HepG2 (cell line): ENCODE data around the gene NT5C2. TPM values are rescaled to one million over a fixed set of nuclear protein-coding genes. Genes with fewer than 3 reads are reported as not detected.

Experiments
- AHR ChIP-seq: IDR thresholded peaks from 2 replicates; pipeline ENCODE4 v1.6.1; 2018; ENCODE audit warnings: missing genetic modification reagents, missing compliant biosample characterization
- ARNTL ChIP-seq: sonication (generic); formaldehyde crosslinking; IDR thresholded peaks from 2 replicates; pipeline ENCODE4 v1.4.0; 2020; ENCODE audit warnings: mild to moderate bottlenecking, missing genetic modification reagents
- HNRNPK ChIP-seq: fragments of 200-400 bp; formaldehyde crosslinking; IDR thresholded peaks from 2 replicates; pipeline ENCODE4 v1.6.1; 2018; ENCODE audit warnings: low read length, low read depth, moderate library complexity, mild to moderate bottlenecking; ENCODE audit not compliant: poor library complexity, severe bottlenecking
- KDM1A ChIP-seq: IDR thresholded peaks from 2 replicates; pipeline ENCODE4 v1.6.1; 2016; ENCODE audit warnings: missing compliant biosample characterization
- MAFF ChIP-seq: IDR thresholded peaks from 2 replicates; pipeline ENCODE4 v1.6.1; 2011; ENCODE audit warnings: low read depth, low read length, improper control_type of control experiment
- NFYC ChIP-seq: IDR thresholded peaks from 2 replicates; pipeline ENCODE4 v1.6.1; 2016; ENCODE audit warnings: missing genetic modification reagents, missing compliant biosample characterization
- PHF8 ChIP-seq: sonication (generic); formaldehyde crosslinking; IDR thresholded peaks from 2 replicates; pipeline ENCODE4 v1.5.0; 2020; ENCODE audit warnings: missing genetic modification reagents
- RCOR2 ChIP-seq: IDR thresholded peaks from 2 replicates; pipeline ENCODE4 v1.6.1; 2016; ENCODE audit warnings: missing biosample characterization, missing genetic modification reagents
- SIX1 ChIP-seq: sonication (generic); formaldehyde crosslinking; IDR thresholded peaks from 2 replicates; pipeline ENCODE4 v1.4.0; 2020; ENCODE audit warnings: missing genetic modification reagents, borderline replicate concordance
- SP140L ChIP-seq: sonication (generic); formaldehyde crosslinking; IDR thresholded peaks from 2 replicates; pipeline ENCODE4 v1.4.0; 2020; ENCODE audit warnings: missing genetic modification reagents, borderline replicate concordance
- SUZ12 ChIP-seq: fragments of 150-350 bp; IDR thresholded peaks from 2 replicates; pipeline ENCODE4 v1.6.1; 2014; ENCODE audit warnings: low read depth, low read length
- TAF1 ChIP-seq: sonication (generic); formaldehyde crosslinking; IDR thresholded peaks from 2 replicates; pipeline ENCODE4 v1.4.0; 2020; ENCODE audit warnings: missing genetic modification reagents
- TFAP4 ChIP-seq: sonication (generic); IDR thresholded peaks from 2 replicates; pipeline ENCODE4 v1.6.1; 2016; ENCODE audit warnings: low read depth, borderline replicate concordance
- U2AF1 ChIP-seq: fragments of 200-400 bp; formaldehyde crosslinking; optimal IDR thresholded peaks from 2 replicates; pipeline ENCODE3; 2017; ENCODE audit warnings: mild to moderate bottlenecking, low read depth, low read length
- ZC3H4 ChIP-seq: sonication (generic); formaldehyde crosslinking; IDR thresholded peaks from 2 replicates; pipeline ENCODE4 v1.4.0; 2020; ENCODE audit warnings: missing genetic modification reagents, borderline replicate concordance
- ZNF274 ChIP-seq: sonication (generic); formaldehyde crosslinking; IDR thresholded peaks from 2 replicates; pipeline ENCODE4 v1.5.1; 2020; ENCODE audit warnings: mild to moderate bottlenecking, missing genetic modification reagents
- ZNF570 ChIP-seq: sonication (generic); formaldehyde crosslinking; IDR thresholded peaks from 2 replicates; pipeline ENCODE4 v1.4.0; 2020; ENCODE audit warnings: mild to moderate bottlenecking, missing genetic modification reagents, borderline replicate concordance
- ZNF788 ChIP-seq: sonication (generic); formaldehyde crosslinking; IDR thresholded peaks from 2 replicates; pipeline ENCODE4 v1.5.0; 2020; ENCODE audit warnings: mild to moderate bottlenecking, missing genetic modification reagents, borderline replicate concordance
- ZSCAN12 ChIP-seq: sonication (generic); formaldehyde crosslinking; IDR thresholded peaks from 2 replicates; pipeline ENCODE4 v1.9.0; 2021; ENCODE audit warnings: mild to moderate bottlenecking, missing genetic modification reagents
- ZSCAN25 ChIP-seq: sonication (generic); formaldehyde crosslinking; IDR thresholded peaks from 2 replicates; pipeline ENCODE4 v1.8.0; 2022; ENCODE audit warnings: mild to moderate bottlenecking, missing genetic modification reagents
- polyA plus RNA-seq, 8 experiments: library from polyadenylated mRNA; depleted of rRNA in 3 of 8; stranded (reverse) in 7 of 8; unstranded in 1 of 8; fragments of >200 nt; fragmentation: Illumina TruSeq in 4 of 8; extraction: Trizol in 4 of 8; gene quantifications; 2 replicates each; pipeline versions ENCODE4 v1.2.1 to v1.2.3, GENCODE V29; 2011 to 2016; ENCODE audit warnings: low read depth in 4 of 8, missing spikeins in 1 of 8, mixed read lengths in 1 of 8; ENCODE audit not compliant: insufficient read depth in 1 of 8
- total RNA-seq, 5 experiments: library from RNA; depleted of rRNA; stranded (reverse); fragments of >200 nt; fragmentation: Illumina TruSeq; extraction: Trizol; gene quantifications; 2 replicates each; pipeline ENCODE4 v1.2.3, GENCODE V29; 2016; ENCODE audit warnings: low read depth in 1 of 5
- TF ChIP-seq, protein P1 (sequence below): sonication (generic); formaldehyde crosslinking; IDR thresholded peaks from 2 replicates; pipeline ENCODE4 v1.4.0; 2020; ENCODE audit warnings: missing genetic modification reagents
- TF ChIP-seq, protein P2 (sequence below): IDR thresholded peaks from 2 replicates; pipeline ENCODE4 v1.4.0; 2020; ENCODE audit warnings: mild to moderate bottlenecking, missing genetic modification reagents
- TF ChIP-seq, protein P3 (sequence below): IDR thresholded peaks from 2 replicates; pipeline ENCODE4 v1.6.1; 2016; ENCODE audit warnings: mild to moderate bottlenecking

The NT5C2 gene
- total and polyA plus RNA-seq, 2 of the 13 experiments (the other 11 are each of a cell fraction or from before 2014, with no cell fraction given), result 40.6 to 55.2 TPM

DNA sequence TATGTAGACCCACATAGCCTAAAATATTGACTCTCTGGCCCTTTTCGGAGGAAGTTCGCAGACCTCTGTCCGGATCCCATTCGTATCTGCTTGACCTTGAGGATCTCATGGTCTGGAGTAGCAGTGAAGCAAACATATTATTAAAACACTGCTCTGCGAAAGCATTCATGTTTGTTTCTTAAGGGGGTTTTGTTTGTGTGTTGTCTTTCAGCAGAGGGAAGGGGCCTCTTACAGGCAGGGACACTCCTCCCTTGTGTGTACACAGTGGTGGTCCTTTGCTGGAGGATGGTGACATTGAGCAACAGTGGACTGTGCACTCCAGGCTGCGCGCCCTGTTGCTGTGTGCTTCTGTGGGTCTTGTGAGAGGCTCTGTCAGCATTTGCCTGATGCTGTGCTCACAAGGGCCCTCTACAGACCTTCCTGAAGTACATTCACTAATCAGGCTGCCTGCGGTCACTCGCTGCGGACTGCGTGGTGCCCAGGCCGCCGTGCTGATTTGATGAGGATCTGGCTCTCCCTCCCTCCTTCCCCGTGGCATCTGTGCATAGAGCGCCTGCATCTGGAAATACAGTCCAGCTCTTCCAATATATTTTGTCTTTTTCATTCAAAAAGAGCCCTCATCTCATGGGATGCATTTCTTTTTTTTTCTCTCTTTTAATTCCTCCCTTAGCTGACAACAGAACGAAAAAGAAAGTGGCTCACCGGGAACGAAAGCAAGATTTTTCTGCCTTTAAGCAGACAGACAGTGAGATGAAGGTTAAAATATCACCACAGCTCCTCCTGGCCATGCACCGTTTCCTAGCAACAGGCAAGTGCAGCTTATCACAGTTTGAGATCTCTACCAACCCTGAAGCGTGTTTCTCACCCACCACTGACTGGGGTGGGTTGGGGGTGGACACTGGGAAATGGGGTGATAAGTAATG, 139.2 kb downstream of the NT5C2 start (continued):
- TF ChIP-seq TFAP4 (peak; percentile 82; the same call in 1 of the 2 replicates), ZNF788 (CRISPR knock-in tag) (peak; percentile 98), TAF1 (peak; percentile 37; the same call in 1 of the 2 replicates), ZNF274 (CRISPR knock-in tag) (no peak), U2AF1 (no peak), SIX1 (peak; percentile 79; the same call in 1 of the 2 replicates), HNRNPK (no peak), SUZ12 (no peak), AHR (peak; percentile 87; the same call in 1 of the 2 replicates), KDM1A (peak; percentile 96), RCOR2 (peak; percentile 94), NFYC (CRISPR knock-in tag) (peak; percentile 61), SP140L (CRISPR knock-in tag) (no peak), ARNTL (CRISPR knock-in tag) (peak; percentile 77; the same call in 1 of the 2 replicates), ZSCAN25 (no peak), ZSCAN12 (CRISPR knock-in tag) (no peak), PHF8 (CRISPR knock-in tag) (peak; percentile 48; the same call in 1 of the 2 replicates), ZC3H4 (CRISPR knock-in tag) (peak; percentile 68; the same call in 1 of the 2 replicates), ZNF570 (no peak), MAFF (peak; percentile 61; the same call in 1 of the 2 replicates)
- TF ChIP-seq, protein P1, sequence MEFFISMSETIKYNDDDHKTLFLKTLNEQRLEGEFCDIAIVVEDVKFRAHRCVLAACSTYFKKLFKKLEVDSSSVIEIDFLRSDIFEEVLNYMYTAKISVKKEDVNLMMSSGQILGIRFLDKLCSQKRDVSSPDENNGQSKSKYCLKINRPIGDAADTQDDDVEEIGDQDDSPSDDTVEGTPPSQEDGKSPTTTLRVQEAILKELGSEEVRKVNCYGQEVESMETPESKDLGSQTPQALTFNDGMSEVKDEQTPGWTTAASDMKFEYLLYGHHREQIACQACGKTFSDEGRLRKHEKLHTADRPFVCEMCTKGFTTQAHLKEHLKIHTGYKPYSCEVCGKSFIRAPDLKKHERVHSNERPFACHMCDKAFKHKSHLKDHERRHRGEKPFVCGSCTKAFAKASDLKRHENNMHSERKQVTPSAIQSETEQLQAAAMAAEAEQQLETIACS (CRISPR knock-in tag), result peak; percentile 42; the same call in 1 of the 2 replicates
- TF ChIP-seq, protein P2, sequence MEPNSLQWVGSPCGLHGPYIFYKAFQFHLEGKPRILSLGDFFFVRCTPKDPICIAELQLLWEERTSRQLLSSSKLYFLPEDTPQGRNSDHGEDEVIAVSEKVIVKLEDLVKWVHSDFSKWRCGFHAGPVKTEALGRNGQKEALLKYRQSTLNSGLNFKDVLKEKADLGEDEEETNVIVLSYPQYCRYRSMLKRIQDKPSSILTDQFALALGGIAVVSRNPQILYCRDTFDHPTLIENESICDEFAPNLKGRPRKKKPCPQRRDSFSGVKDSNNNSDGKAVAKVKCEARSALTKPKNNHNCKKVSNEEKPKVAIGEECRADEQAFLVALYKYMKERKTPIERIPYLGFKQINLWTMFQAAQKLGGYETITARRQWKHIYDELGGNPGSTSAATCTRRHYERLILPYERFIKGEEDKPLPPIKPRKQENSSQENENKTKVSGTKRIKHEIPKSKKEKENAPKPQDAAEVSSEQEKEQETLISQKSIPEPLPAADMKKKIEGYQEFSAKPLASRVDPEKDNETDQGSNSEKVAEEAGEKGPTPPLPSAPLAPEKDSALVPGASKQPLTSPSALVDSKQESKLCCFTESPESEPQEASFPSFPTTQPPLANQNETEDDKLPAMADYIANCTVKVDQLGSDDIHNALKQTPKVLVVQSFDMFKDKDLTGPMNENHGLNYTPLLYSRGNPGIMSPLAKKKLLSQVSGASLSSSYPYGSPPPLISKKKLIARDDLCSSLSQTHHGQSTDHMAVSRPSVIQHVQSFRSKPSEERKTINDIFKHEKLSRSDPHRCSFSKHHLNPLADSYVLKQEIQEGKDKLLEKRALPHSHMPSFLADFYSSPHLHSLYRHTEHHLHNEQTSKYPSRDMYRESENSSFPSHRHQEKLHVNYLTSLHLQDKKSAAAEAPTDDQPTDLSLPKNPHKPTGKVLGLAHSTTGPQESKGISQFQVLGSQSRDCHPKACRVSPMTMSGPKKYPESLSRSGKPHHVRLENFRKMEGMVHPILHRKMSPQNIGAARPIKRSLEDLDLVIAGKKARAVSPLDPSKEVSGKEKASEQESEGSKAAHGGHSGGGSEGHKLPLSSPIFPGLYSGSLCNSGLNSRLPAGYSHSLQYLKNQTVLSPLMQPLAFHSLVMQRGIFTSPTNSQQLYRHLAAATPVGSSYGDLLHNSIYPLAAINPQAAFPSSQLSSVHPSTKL (CRISPR knock-in tag), result peak; percentile 98
- TF ChIP-seq, protein P3, sequence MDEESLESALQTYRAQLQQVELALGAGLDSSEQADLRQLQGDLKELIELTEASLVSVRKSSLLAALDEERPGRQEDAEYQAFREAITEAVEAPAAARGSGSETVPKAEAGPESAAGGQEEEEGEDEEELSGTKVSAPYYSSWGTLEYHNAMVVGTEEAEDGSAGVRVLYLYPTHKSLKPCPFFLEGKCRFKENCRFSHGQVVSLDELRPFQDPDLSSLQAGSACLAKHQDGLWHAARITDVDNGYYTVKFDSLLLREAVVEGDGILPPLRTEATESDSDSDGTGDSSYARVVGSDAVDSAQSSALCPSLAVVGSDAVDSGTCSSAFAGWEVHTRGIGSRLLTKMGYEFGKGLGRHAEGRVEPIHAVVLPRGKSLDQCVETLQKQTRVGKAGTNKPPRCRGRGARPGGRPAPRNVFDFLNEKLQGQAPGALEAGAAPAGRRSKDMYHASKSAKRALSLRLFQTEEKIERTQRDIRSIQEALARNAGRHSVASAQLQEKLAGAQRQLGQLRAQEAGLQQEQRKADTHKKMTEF (CRISPR knock-in tag), result peak; percentile 93
